ENCODE results near the gene PSMD8. TPM values are rescaled to one million over a fixed set of nuclear protein-coding genes. Genes with fewer than 3 reads are reported as not detected.

PSMD8 gene
- total and polyA plus RNA-seq, 2 of the 8 experiments (the other 6 are each of a cell fraction or from before 2014, with no cell fraction given) = 170 to 486 TPM

GRCh38 chr19:38326591-38326990 is 47.8 kb upstream of the PSMD8 start:
- Histone ChIP-seq H4K5ac (ENCODE audit: insufficient read length, low read depth, low read length) (no peak overlapping the region), H3K56ac (replicated peaks; ENCODE audit: insufficient read length, low read depth, low read length) (no peak overlapping the region), H2BK120ac (replicated peaks; ENCODE audit: low read depth, low read length) (no peak overlapping the region), H3K4me3 (ENCODE audit: extremely low read depth in 1 of 4, insufficient read depth in 2 of 4, low read depth in 3 of 4, low read length in 4 of 4) (no peak overlapping the region), H3K4me2 (ENCODE audit: insufficient read depth in 1 of 2, low read depth in 2 of 2, low read length in 2 of 2) (no peak overlapping the region), H3K27ac (ENCODE audit: low read depth, low read length) (no peak overlapping the region), H4K91ac (replicated peaks; ENCODE audit: insufficient read length, low read length) (no peak overlapping the region), H3K23me2 (ENCODE audit: low read depth, low read length) (no peaks in the 10 kb centered on the region), H3K18ac (ENCODE audit: extremely low read depth, low read length) (no peak overlapping the region), H4K8ac (ENCODE audit: extremely low read depth, insufficient read depth, low read length) (no peak overlapping the region), H2AFZ (ENCODE audit: low read length) (no peak overlapping the region), H3K9ac (replicated peaks in 1 of 4; ENCODE audit: extremely low read depth in 1 of 4, low read depth in 3 of 4, low read length in 3 of 4) (no peak overlapping the region), H2BK12ac (ENCODE audit: low read depth, low read length) (no peak overlapping the region), H3K4me1 (replicated peaks in 1 of 4; ENCODE audit: control insufficient read depth in 3 of 4, insufficient read depth in 4 of 4, low read length in 3 of 4) (no peaks in the 10 kb centered on the region; a peak in 1 of 7 replicates), H3K14ac (ENCODE audit: insufficient read length) (no peak overlapping the region), H3K27me3 (replicated peaks in 1 of 4; ENCODE audit: control insufficient read depth in 3 of 4, extremely low read depth in 1 of 4, insufficient read depth in 3 of 4, low read length in 3 of 4) (no peaks in the 10 kb centered on the region), H3K36me3 (ENCODE audit: control insufficient read depth in 2 of 4, insufficient read depth in 4 of 4, low read length in 3 of 4) (peaks cover 2 to 8% (median 5%) of the 10 kb centered on the region in 4 experiments; a peak in 5 of 8 replicates), H3K23ac (ENCODE audit: insufficient read length) (no peak overlapping the region), H2BK20ac (ENCODE audit: low read length) (no peak overlapping the region), H4K20me1 (replicated peaks in 1 of 2; ENCODE audit: control insufficient read depth in 1 of 2, insufficient read depth in 2 of 2, low read length in 2 of 2) (peaks cover 0 to 5% of the 10 kb centered on the region in 2 experiments), H3K9me3 (ENCODE audit: insufficient read depth in 2 of 2, low read depth in 1 of 2, low read length in 1 of 2) (no peaks in the 10 kb centered on the region), H3K79me2 (ENCODE audit: control insufficient read depth in 1 of 2, insufficient read depth in 2 of 2, low read length in 2 of 2) (no peaks in the 10 kb centered on the region), H3K79me1 (ENCODE audit: low read depth, low read length) (peaks cover 3% of the 10 kb centered on the region; the same call in 1 of the 2 replicates), H3K4ac (replicated peaks; ENCODE audit: insufficient read length, low read depth, low read length) (no peak overlapping the region), H2BK15ac (ENCODE audit: low read length) (no peak overlapping the region), H2AK5ac (ENCODE audit: low read depth, low read length) (no peak overlapping the region), H2BK5ac (ENCODE audit: low read depth, low read length) (no peak overlapping the region)
- ChIA-PET POLR2A (ENCODE audit: partially characterized antibody) (no interaction called here), CTCF (ENCODE audit: partially characterized antibody) (interaction anchor here (0.6 to 3.0 kb wide), 5 partner anchors 9 to 87 kb away, joined by 4 to 12 read pairs (median 5); partner anchors contain the start of genes CATSPERG and PPP1R14A)
- FAIRE-seq (no peak), DNase-seq (ENCODE audit: low read depth in 1 of 2, low spot score in 2 of 2) (no peak)
- 96% methylated on average over 21 of the region's 22 CpGs; no CpG with 5 or more reads in 1 of the 2 experiments for WGBS, 2 experiments (ENCODE audit: extremely low coverage in 1 of 2, insufficient coverage in 1 of 2, insufficient read length in 1 of 2, insufficient replicate concordance in 2 of 2, low coverage in 1 of 2, low lambda C conversion rate in 2 of 2, missing lambda C conversion rate in 1 of 2)
- no peak for TF ChIP-seq BACH1 (IDR thresholded peaks at IDR 0.05; ENCODE audit: low read length)

Measured in H1 (cell line).